Activated CD8-positive, alpha-beta memory T cell treated with anti-CD3 and anti-CD28 coated beads, Interleukin-2, amount 10 ng/mL, durations not matched to agents 7 days and 5 days (primary cell): ENCODE measurements around the gene TBCK. TPM values are rescaled to one million over a fixed set of nuclear protein-coding genes. Genes with fewer than 3 reads are reported as not detected.

ENCODE experiments used
- total RNA-seq, 2 experiments: library from RNA; stranded (reverse); gene quantifications; one replicate each; pipeline ENCODE4 v1.2.3, GENCODE V29; 2021

Gene TBCK
- total RNA-seq, 2 experiments from 2014 or later = 33.2 to 36.9 TPM

Other genes with a start within 250 kb of the TBCK start
- 10 to 100 TPM; 44.2 to 53.9 TPM for gene AIMP1, start 341 bp upstream of the TBCK start, total RNA-seq
- gene GIMD1, start 52.6 kb upstream of the TBCK start, total RNA-seq = not detected